ENCODE results near the gene CELF3. TPM values are rescaled to one million over a fixed set of nuclear protein-coding genes. Genes with fewer than 3 reads are reported as not detected.
A peak's percentile ranks its signal among the peaks of the same experiment; 100 is the strongest.

The CELF3 gene
- polyA plus RNA-seq, 3 donors = not detected

DNA sequence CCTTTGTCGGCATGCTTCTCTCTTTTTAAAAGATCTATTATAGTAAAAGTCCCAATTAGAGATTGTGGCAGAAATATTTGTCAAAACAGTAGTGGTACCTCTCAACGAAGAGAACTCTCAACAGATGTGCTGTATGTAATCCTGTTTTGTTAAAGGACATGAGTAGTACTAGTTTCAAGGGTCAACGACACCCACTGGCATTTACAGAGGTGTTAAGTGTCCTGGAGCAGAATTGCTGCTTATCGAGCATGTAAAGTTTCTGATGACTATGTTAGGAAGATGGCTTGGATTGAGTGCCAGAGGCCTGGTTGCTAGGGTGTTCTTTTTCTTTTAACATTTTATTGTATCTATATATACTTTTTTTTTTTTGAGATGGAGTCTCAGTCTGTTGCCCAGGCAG lies 27.1 kb downstream of the CELF3 start:
- no peaks in the 10 kb centered on the region for H3K79me2 ChIP-seq (ENCODE audit: insufficient read depth, low read length)
- 78% methylated on average over 1 of the region's 4 CpGs for WGBS (ENCODE audit: insufficient coverage)
- H3K9me3 Mint-ChIP-seq = peaks cover 0 to 3% (median 0%) of the 10 kb centered on the region in 7 donors

GRCh38 chr1:151686561-151686960 lies 30.0 kb downstream of the CELF3 start:
- Histone ChIP-seq H3K4me1 (ENCODE audit: control insufficient read depth in 1 of 2, insufficient read depth in 2 of 2, low read length in 2 of 2) (peaks cover 14 to 15% of the 10 kb centered on the region in 2 donors), H3K79me2 (ENCODE audit: insufficient read depth, low read length) (no peaks in the 10 kb centered on the region), H3K27ac (ENCODE audit: low read depth in 1 of 2, low read length in 2 of 2) (peak overlapping the region in 1 of 2 donors; percentile 37), H3K27me3 (ENCODE audit: control insufficient read depth in 2 of 2, insufficient read depth in 2 of 2, low read length in 2 of 2) (no peaks in the 10 kb centered on the region), H2AFZ (ENCODE audit: insufficient read depth, low read depth, low read length, poor library complexity, severe bottlenecking) (no peak overlapping the region), H3K9me3 (replicated peaks in 1 of 2; ENCODE audit: control insufficient read depth in 1 of 2, insufficient read depth in 1 of 2, low read length in 2 of 2) (no peaks in the 10 kb centered on the region), H4K20me1 (ENCODE audit: insufficient read depth, low read length) (no peaks in the 10 kb centered on the region), H3K4me2 (replicated peaks; ENCODE audit: extremely low read depth, low read length, poor library complexity, severe bottlenecking) (no peak overlapping the region), H3K9ac (ENCODE audit: insufficient read depth, low read length, poor library complexity, severe bottlenecking) (no peak overlapping the region), H3K4me3 (replicated peaks in 1 of 3; ENCODE audit: low read depth in 2 of 3, low read length in 3 of 3) (no peak overlapping the region), H3K36me3 (replicated peaks in 1 of 2; ENCODE audit: control insufficient read depth in 1 of 2, insufficient read depth in 2 of 2, low read length in 2 of 2) (peaks cover 56 to 84% of the 10 kb centered on the region in 2 donors)
- H3K4me3 Mint-ChIP-seq = no peak overlapping the region
- no peaks in the 10 kb centered on the region for H3K27me3 Mint-ChIP-seq (ENCODE audit: low read depth in 3 of 3)
- peaks cover 19% of the 10 kb centered on the region for H3K4me1 Mint-ChIP-seq
- H3K36me3 Mint-ChIP-seq = peaks cover 57 to 73% of the 10 kb centered on the region in 2 donors
- TF ChIP-seq CTCF (IDR thresholded peaks at IDR 0.05) = no peak
- WGBS (ENCODE audit: insufficient coverage) = 100% methylated on average over 1 of the region's 2 CpGs
- no peak for DNase-seq
- H3K27ac Mint-ChIP-seq = no peak overlapping the region
- intact Hi-C loops (cut with micrococcal nuclease) = no loop called here
- H3K9me3 Mint-ChIP-seq = peaks cover 0 to 2% (median 0%) of the 10 kb centered on the region in 7 donors

More for the DNA sequence above, 27.1 kb downstream of the CELF3 start:
- Mint-ChIP-seq H3K27ac (peak overlapping the region in 1 of 7 donors; percentile 25), H3K4me1 (peaks cover 30% of the 10 kb centered on the region), H3K27me3 (ENCODE audit: low read depth in 3 of 3) (no peaks in the 10 kb centered on the region), H3K36me3 (peaks cover 65 to 80% of the 10 kb centered on the region in 2 donors), H3K4me3 (no peak overlapping the region)
- Histone ChIP-seq H4K20me1 (ENCODE audit: insufficient read depth, low read length) (peaks cover 5% of the 10 kb centered on the region), H3K4me1 (ENCODE audit: control insufficient read depth in 1 of 2, insufficient read depth in 2 of 2, low read length in 2 of 2) (peaks cover 25 to 27% of the 10 kb centered on the region in 2 donors), H3K27ac (ENCODE audit: low read depth in 1 of 2, low read length in 2 of 2) (no peak overlapping the region), H3K9ac (ENCODE audit: insufficient read depth, low read length, poor library complexity, severe bottlenecking) (no peak overlapping the region), H2AFZ (ENCODE audit: insufficient read depth, low read depth, low read length, poor library complexity, severe bottlenecking) (no peak overlapping the region), H3K4me2 (replicated peaks; ENCODE audit: extremely low read depth, low read length, poor library complexity, severe bottlenecking) (no peak overlapping the region), H3K4me3 (replicated peaks in 1 of 3; ENCODE audit: low read depth in 2 of 3, low read length in 3 of 3) (no peak overlapping the region), H3K36me3 (replicated peaks in 1 of 2; ENCODE audit: control insufficient read depth in 1 of 2, insufficient read depth in 2 of 2, low read length in 2 of 2) (peaks cover 53 to 78% of the 10 kb centered on the region in 2 donors), H3K9me3 (replicated peaks in 1 of 2; ENCODE audit: control insufficient read depth in 1 of 2, insufficient read depth in 1 of 2, low read length in 2 of 2) (no peaks in the 10 kb centered on the region), H3K27me3 (ENCODE audit: control insufficient read depth in 2 of 2, insufficient read depth in 2 of 2, low read length in 2 of 2) (no peaks in the 10 kb centered on the region)
- no peak for TF ChIP-seq CTCF (IDR thresholded peaks at IDR 0.05)
- no peak for DNase-seq
- intact Hi-C loops (cut with micrococcal nuclease) = no loop called here
